OCI-LY1 (cell line): Measurements from ENCODE around the gene NEK1.

Experiments used
- H2AFZ ChIP-seq: fragments of 200-600 bp; sonication (generic), shearing (Covaris generic); 2 replicates; pipeline ENCODE4 v1.6.0; 2014; ENCODE audit warnings: antibody characterized with exemption, mild to moderate bottlenecking, low read length
- H3F3A ChIP-seq: fragments of 200-600 bp; sonication (generic), shearing (Covaris generic); 2 replicates; pipeline ENCODE4 v1.6.0; 2014; ENCODE audit warnings: mild to moderate bottlenecking, antibody characterized with exemption, low read length, moderate library complexity; ENCODE audit not compliant: insufficient read depth
- H3K27ac ChIP-seq: fragments of 200-600 bp; sonication (generic); 2 replicates; pipeline ENCODE4 v1.5.1; 2014; ENCODE audit warnings: low read length, mixed run types, mild to moderate bottlenecking, low read depth; ENCODE audit not compliant: poor library complexity, severe bottlenecking
- H3K27me3 ChIP-seq: fragments of 200-600 bp; sonication (generic); 2 replicates; pipeline ENCODE4 v1.6.0; 2014; ENCODE audit warnings: antibody characterized with exemption, mild to moderate bottlenecking, low read length, moderate library complexity; ENCODE audit not compliant: insufficient read depth
- H3K36me3 ChIP-seq: fragments of 200-600 bp; sonication (generic); 2 replicates; pipeline ENCODE4 v1.6.1; 2014; ENCODE audit warnings: mild to moderate bottlenecking, antibody characterized with exemption, low read length, moderate library complexity, mixed read lengths; ENCODE audit not compliant: insufficient read depth
- H3K4me1 ChIP-seq: fragments of 200-600 bp; sonication (generic); 2 replicates; pipeline ENCODE4 v1.5.1; 2014; ENCODE audit warnings: mild to moderate bottlenecking, low read length, moderate library complexity; ENCODE audit not compliant: insufficient read depth, severe bottlenecking
- H3K4me2 ChIP-seq: fragments of 200-600 bp; sonication (generic), shearing (Covaris generic); 2 replicates; pipeline ENCODE4 v1.6.1; 2014; ENCODE audit warnings: low read length
- H3K4me3 ChIP-seq: fragments of 200-600 bp; sonication (generic); 2 replicates; pipeline ENCODE4 v1.5.1; 2014; ENCODE audit warnings: low read length, low read depth, mild to moderate bottlenecking, mixed read lengths; ENCODE audit not compliant: poor library complexity, severe bottlenecking
- H3K79me2 ChIP-seq: fragments of 200-600 bp; shearing (Covaris generic); 2 replicates; pipeline ENCODE4 v1.6.1; 2016; ENCODE audit warnings: mixed run types, low read length, mixed read lengths; ENCODE audit not compliant: insufficient read depth
- H3K9ac ChIP-seq: fragments of 200-600 bp; sonication (generic), shearing (Covaris generic); 2 replicates; pipeline ENCODE4 v1.6.1; 2014; ENCODE audit warnings: mild to moderate bottlenecking, low read length, mixed read lengths
- H3K9me2 ChIP-seq: fragments of 200-600 bp; sonication (generic), shearing (Covaris generic); 2 replicates; pipeline ENCODE4 v1.6.1; 2014; ENCODE audit warnings: low read depth, mild to moderate bottlenecking, low read length, mixed read lengths
- H3K9me3 ChIP-seq: fragments of 200-600 bp; shearing (Covaris generic); 2 replicates; pipeline ENCODE4 v1.6.1; 2014; ENCODE audit warnings: low read length, mixed read lengths
- H4K20me1 ChIP-seq: fragments of 200-600 bp; sonication (generic), shearing (Covaris generic); 2 replicates; pipeline ENCODE4 v1.6.0; 2016; ENCODE audit warnings: mild to moderate bottlenecking, low read length; ENCODE audit not compliant: insufficient read depth
- EZH2 ChIP-seq: fragments of 200-600 bp; sonication (generic), shearing (Covaris generic); IDR thresholded peaks from 2 replicates; pipeline ENCODE4 v1.8.0; 2017; ENCODE audit warnings: borderline replicate concordance, mixed run types, mild to moderate bottlenecking, antibody characterized with exemption, low read length, moderate library complexity, mixed read lengths
- TF ChIP-seq, protein P1 (sequence below): fragments of 200-600 bp; sonication (generic), shearing (Covaris generic); IDR thresholded peaks from 2 replicates; pipeline ENCODE4 v1.5.1; 2017; ENCODE audit warnings: mild to moderate bottlenecking, antibody characterized with exemption, low read length, moderate library complexity, mixed read lengths

Gene NEK1

DNA sequence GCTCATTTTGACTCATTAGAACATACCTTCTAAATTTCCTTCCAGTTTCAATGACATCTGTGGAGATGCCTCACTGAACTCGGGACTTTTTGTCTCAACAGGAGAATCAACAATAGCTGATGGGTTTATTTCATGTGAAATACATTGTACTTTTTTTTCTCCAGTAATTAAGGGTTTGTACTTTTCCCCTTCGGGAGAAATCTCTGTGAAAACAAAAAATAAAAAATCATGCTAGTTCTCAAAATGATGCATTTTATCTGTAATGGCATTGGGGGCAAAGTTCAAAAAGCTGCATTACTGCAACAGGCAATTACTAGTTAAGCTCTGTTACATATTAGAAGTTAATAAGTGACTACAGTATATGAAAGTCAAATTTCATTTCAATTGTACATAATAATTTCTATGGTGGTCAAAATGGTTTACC, 174.3 kb downstream of the NEK1 start:
- peaks cover 11% of the 10 kb centered on the region for H3K4me1 ChIP-seq
- TF ChIP-seq, protein P1, sequence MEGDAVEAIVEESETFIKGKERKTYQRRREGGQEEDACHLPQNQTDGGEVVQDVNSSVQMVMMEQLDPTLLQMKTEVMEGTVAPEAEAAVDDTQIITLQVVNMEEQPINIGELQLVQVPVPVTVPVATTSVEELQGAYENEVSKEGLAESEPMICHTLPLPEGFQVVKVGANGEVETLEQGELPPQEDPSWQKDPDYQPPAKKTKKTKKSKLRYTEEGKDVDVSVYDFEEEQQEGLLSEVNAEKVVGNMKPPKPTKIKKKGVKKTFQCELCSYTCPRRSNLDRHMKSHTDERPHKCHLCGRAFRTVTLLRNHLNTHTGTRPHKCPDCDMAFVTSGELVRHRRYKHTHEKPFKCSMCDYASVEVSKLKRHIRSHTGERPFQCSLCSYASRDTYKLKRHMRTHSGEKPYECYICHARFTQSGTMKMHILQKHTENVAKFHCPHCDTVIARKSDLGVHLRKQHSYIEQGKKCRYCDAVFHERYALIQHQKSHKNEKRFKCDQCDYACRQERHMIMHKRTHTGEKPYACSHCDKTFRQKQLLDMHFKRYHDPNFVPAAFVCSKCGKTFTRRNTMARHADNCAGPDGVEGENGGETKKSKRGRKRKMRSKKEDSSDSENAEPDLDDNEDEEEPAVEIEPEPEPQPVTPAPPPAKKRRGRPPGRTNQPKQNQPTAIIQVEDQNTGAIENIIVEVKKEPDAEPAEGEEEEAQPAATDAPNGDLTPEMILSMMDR = no peak
- TF ChIP-seq EZH2 = no peak
- H3K9me2 ChIP-seq = no peaks in the 10 kb centered on the region
- no peaks in the 10 kb centered on the region for H3K9me3 ChIP-seq
- no peaks in the 10 kb centered on the region for H3K36me3 ChIP-seq
- H3K27me3 ChIP-seq = no peaks in the 10 kb centered on the region
- no peak overlapping the region for H3K27ac ChIP-seq
- no peaks in the 10 kb centered on the region for H3F3A ChIP-seq
- no peaks in the 10 kb centered on the region for H3K79me2 ChIP-seq
- H2AFZ ChIP-seq = no peak overlapping the region
- no peaks in the 10 kb centered on the region for H4K20me1 ChIP-seq
- H3K4me2 ChIP-seq = no peak overlapping the region
- no peak overlapping the region for H3K4me3 ChIP-seq
- no peak overlapping the region for H3K9ac ChIP-seq

DNA sequence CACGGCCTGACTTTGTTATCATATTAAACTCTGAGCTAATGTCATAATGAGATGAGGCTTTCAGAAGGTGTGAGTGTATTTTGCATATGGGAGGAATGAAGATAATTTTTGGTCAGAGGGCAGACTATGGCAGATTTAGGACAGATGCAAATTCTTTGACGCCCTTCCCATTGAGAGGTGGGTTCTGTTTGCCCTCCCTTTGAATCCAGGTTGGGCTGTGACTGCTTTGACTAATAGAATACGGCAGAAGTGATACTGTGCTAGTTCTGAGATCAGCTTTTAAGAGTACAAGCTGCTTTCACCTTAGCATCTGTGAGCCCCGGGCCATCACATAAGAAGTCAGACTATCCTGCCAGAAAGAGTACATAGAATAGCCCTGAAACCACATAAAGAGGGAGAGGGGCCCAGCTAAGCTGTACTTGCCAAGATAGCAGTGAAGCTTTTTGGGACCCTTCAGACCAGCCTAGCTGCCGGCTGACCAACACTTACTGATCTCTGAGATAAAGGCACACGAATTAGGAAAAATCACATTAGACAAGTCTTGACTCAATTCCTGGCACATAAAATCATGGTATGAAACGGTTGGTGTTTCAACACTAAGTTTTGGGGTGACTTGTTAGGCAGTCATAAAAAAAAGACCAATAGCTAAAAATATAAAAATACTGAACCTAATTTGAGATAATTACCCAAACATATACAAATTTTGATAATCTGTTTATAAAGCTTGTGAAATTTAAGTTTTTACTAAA, 174.9 kb downstream of the NEK1 start:
- H3K9ac ChIP-seq = no peak overlapping the region
- H3K4me2 ChIP-seq = no peak overlapping the region
- H2AFZ ChIP-seq = no peak overlapping the region

DNA sequence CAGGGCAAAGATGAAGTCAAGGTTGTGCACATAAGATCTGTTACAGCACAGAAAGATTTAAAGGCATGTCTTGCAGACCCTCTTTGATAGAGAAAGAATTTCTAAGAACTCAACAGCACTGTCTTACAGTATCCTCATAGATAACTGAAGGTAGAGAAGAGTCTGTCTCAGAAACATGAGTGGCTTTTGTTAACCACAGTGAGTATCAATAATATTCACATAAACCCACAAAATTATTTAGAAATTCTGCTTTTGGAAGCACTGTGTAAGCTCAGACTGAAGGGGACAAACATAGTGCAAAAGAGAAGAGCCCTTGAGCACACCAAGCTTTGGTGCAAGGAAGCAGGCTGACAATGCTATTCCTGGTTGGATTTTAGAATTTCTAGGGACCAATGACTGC, 175.6 kb downstream of the NEK1 start:
- no peak overlapping the region for H3K4me2 ChIP-seq
- no peak overlapping the region for H3K27ac ChIP-seq

More for the DNA sequence above, 174.9 kb downstream of the NEK1 start:
- H3K27ac ChIP-seq = no peak overlapping the region
- no peaks in the 10 kb centered on the region for H3K79me2 ChIP-seq
- no peak overlapping the region for H3K4me3 ChIP-seq
- peaks cover 11% of the 10 kb centered on the region for H3K4me1 ChIP-seq
- H3K27me3 ChIP-seq = no peaks in the 10 kb centered on the region
- H3F3A ChIP-seq = no peaks in the 10 kb centered on the region
- H3K9me3 ChIP-seq = no peaks in the 10 kb centered on the region
- H4K20me1 ChIP-seq = no peaks in the 10 kb centered on the region
- no peak for TF ChIP-seq EZH2
- TF ChIP-seq, protein P1 = no peak
- H3K9me2 ChIP-seq = no peaks in the 10 kb centered on the region
- no peaks in the 10 kb centered on the region for H3K36me3 ChIP-seq

More for the DNA sequence above, 175.6 kb downstream of the NEK1 start:
- H3F3A ChIP-seq = no peaks in the 10 kb centered on the region
- H4K20me1 ChIP-seq = no peaks in the 10 kb centered on the region
- TF ChIP-seq EZH2 = no peak
- TF ChIP-seq, protein P1 = no peak
- H3K79me2 ChIP-seq = no peaks in the 10 kb centered on the region
- no peaks in the 10 kb centered on the region for H3K9me3 ChIP-seq
- H2AFZ ChIP-seq = no peak overlapping the region
- no peaks in the 10 kb centered on the region for H3K27me3 ChIP-seq
- H3K9ac ChIP-seq = no peak overlapping the region
- peaks cover 11% of the 10 kb centered on the region for H3K4me1 ChIP-seq
- no peaks in the 10 kb centered on the region for H3K36me3 ChIP-seq
- no peaks in the 10 kb centered on the region for H3K9me2 ChIP-seq
- no peak overlapping the region for H3K4me3 ChIP-seq
